H1 (cell line): Measurements from ENCODE around the gene NIFK.

Source experiments
- EP300 ChIP-seq, 2 experiments: IDR thresholded peaks; 1 replicate in 1 of 2; 2 replicates in 1 of 2; pipeline ENCODE4 v1.6.1; 2011 to 2012; ENCODE audit warnings: low read depth in 2 of 2, low read length in 2 of 2, mild to moderate bottlenecking in 2 of 2, borderline replicate concordance in 1 of 2, inconsistent platforms in 1 of 2, moderate library complexity in 1 of 2
- MAX ChIP-seq: IDR thresholded peaks from 2 replicates; pipeline ENCODE4 v1.6.1; 2012; ENCODE audit warnings: inconsistent platforms
- POLR2A ChIP-seq, 2 experiments: IDR thresholded peaks; 1 replicate in 1 of 2; 2 replicates in 1 of 2; pipeline ENCODE4 v1.6.1; 2011; ENCODE audit warnings: low read depth in 2 of 2, low read length in 2 of 2, mild to moderate bottlenecking in 2 of 2; ENCODE audit errors: control extremely low read depth in 1 of 2
- SP1 ChIP-seq: IDR thresholded peaks from 2 replicates; pipeline ENCODE4 v1.6.1; 2011; ENCODE audit warnings: low read depth, low read length
- TAF1 ChIP-seq: IDR thresholded peaks from 2 replicates; pipeline ENCODE4 v1.6.1; 2011; ENCODE audit warnings: mild to moderate bottlenecking, low read depth, low read length
- TEAD4 ChIP-seq: IDR thresholded peaks from 2 replicates; pipeline ENCODE4 v1.6.1; 2012; ENCODE audit warnings: low read depth, low read length, inconsistent platforms, mixed read lengths
- TF ChIP-seq, protein P1 (sequence below), 3 experiments: IDR thresholded peaks; 1 replicate in 2 of 3; 2 replicates in 1 of 3; pipeline versions ENCODE4 v1.5.1 to v1.6.1; 2011; ENCODE audit warnings: low read length in 3 of 3, mild to moderate bottlenecking in 3 of 3, inconsistent platforms in 2 of 3, low read depth in 1 of 3, moderate library complexity in 1 of 3; ENCODE audit not compliant: insufficient read depth in 1 of 3; ENCODE audit errors: control extremely low read depth in 1 of 3

DNA sequence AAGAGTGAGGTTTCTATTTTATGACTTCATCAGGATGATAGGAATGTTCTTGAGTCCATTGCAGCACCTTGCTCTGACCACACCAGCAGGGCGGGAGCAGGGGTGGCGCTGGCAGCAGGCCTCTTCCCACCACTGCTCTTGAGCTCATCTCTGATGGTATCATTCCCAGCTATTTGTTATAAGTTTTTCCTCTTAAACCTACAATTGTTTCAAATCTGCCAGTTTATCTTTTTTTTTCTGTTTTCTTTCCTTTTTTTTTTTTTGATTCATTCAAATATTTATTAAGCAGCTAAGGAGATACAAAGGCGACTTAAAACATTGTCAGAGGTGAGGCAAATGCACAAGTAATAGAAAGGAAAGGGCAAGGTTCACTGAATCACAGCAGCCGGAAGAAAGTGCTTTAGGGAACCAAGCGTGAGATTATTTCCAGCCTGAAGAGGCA, 28.7 kb downstream of the NIFK start:
- TF ChIP-seq TAF1 (no peak), TEAD4 (no peak), EP300 (IDR thresholded peaks at IDR 0.05; ENCODE audit: borderline replicate concordance in 1 of 2, low read depth in 2 of 2, low read length in 2 of 2) (no peak), POLR2A (IDR thresholded peaks at IDR 0.05; ENCODE audit: control extremely low read depth in 1 of 2, low read depth in 2 of 2, low read length in 2 of 2) (no peak), SP1 (no peak), MAX (no peak)
- TF ChIP-seq, protein P1, sequence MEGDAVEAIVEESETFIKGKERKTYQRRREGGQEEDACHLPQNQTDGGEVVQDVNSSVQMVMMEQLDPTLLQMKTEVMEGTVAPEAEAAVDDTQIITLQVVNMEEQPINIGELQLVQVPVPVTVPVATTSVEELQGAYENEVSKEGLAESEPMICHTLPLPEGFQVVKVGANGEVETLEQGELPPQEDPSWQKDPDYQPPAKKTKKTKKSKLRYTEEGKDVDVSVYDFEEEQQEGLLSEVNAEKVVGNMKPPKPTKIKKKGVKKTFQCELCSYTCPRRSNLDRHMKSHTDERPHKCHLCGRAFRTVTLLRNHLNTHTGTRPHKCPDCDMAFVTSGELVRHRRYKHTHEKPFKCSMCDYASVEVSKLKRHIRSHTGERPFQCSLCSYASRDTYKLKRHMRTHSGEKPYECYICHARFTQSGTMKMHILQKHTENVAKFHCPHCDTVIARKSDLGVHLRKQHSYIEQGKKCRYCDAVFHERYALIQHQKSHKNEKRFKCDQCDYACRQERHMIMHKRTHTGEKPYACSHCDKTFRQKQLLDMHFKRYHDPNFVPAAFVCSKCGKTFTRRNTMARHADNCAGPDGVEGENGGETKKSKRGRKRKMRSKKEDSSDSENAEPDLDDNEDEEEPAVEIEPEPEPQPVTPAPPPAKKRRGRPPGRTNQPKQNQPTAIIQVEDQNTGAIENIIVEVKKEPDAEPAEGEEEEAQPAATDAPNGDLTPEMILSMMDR (IDR thresholded peaks at IDR 0.05; ENCODE audit: control extremely low read depth in 1 of 3, insufficient read depth in 1 of 3, low read depth in 1 of 3, low read length in 3 of 3): no peak
